Measurements from ENCODE around the gene LCE2C.

Gene LCE2C

DNA sequence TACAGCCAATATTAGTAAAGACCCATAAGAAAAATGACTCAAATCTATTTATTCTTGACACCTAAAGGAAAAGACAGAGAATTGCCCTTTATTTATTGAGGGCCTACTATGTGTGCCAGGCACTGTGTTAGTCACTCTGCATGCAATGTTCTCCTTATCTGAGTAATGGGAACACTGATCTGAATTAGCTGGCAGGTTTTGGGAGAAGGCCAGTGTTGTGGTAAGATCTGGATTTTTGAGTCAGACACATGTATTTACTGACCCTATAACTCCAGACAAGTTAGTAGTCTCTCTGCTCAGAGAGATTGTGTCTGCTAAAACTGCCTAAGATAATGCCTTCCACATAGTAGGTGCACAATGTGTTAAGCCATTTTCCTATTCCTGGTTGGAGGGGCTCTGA lies 50.2 kb downstream of the LCE2C start:
- DNase-seq (ENCODE audit: low read depth) = no peak
